Measurements from ENCODE around the gene PON3. TPM values are rescaled to one million over a fixed set of nuclear protein-coding genes. Genes with fewer than 3 reads are reported as not detected.

Gene PON3
- total RNA-seq, 2 donors from 2014 or later: 0.99 to 1.6 TPM

GRCh38 chr7:95317966-95318365, 78.2 kb downstream of the PON3 start:
- DNase-seq (no peak), ATAC-seq (no peak)
- intact Hi-C loops (cut with DNase I): no loop called here

- intact Hi-C loops (cut with DNase I): no loop called here
- ATAC-seq (no peak), DNase-seq (no peak)
Observed at GRCh38 chr7:95317546-95317945, 78.6 kb downstream of the PON3 start.

GRCh38 chr7:95316588-95316987, 79.6 kb downstream of the PON3 start:
- intact Hi-C loops (cut with DNase I): no loop called here
- no peak for ATAC-seq
- DNase-seq: no peak

- no peak for DNase-seq
- intact Hi-C loops (cut with DNase I): no loop called here
- no peak for ATAC-seq
Observed at GRCh38 chr7:95312561-95312960, 83.6 kb downstream of the PON3 start.

GRCh38 chr7:95311389-95311788, 84.8 kb downstream of the PON3 start:
- DNase-seq (no peak), ATAC-seq (no peak)
- intact Hi-C loops (cut with DNase I): no loop called here

GRCh38 chr7:95309951-95310350, 86.2 kb downstream of the PON3 start:
- ATAC-seq (no peak), DNase-seq (no peak)
- intact Hi-C loops (cut with DNase I): no loop called here

Other genes starting within 250 kb of the PON3 start
- not detected for gene PON1, start 71.8 kb downstream of the PON3 start, total RNA-seq
- gene PON2, start 38.7 kb upstream of the PON3 start, total RNA-seq: 10 to 100 TPM; 45.5 to 53.1 TPM
- gene ASB4, start 89.6 kb upstream of the PON3 start, total RNA-seq: 1 to 10 TPM in 1 of 2 donors, under 1 TPM in 1; 0.71 to 3.5 TPM
- gene PDK4, start 200.1 kb upstream of the PON3 start, total RNA-seq: 100 to 1,000 TPM; 129 to 528 TPM

All from left cardiac atrium (tissue), 4 donors.